H1 (cell line): ENCODE data around the gene ADAMTS13. TPM values are rescaled to one million over a fixed set of nuclear protein-coding genes. Genes with fewer than 3 reads are reported as not detected.
A peak's percentile ranks its signal among the peaks of the same experiment; 100 is the strongest.

Experiments
- CTCF ChIA-PET: fragments of 300-600 bp; sonication (Branson Sonifier 250); formaldehyde crosslinking; loops from one replicate; lab custom pipeline; 2021; ENCODE audit not compliant: partially characterized antibody; lab: Charles Lee
- POLR2A ChIA-PET: fragments of 300-600 bp; sonication (Branson Sonifier 250); formaldehyde crosslinking; loops from one replicate; lab custom pipeline; 2021; ENCODE audit warnings: inconsistent platforms; ENCODE audit not compliant: partially characterized antibody; lab: Charles Lee
- DNase-seq, 2 experiments: peaks; one replicate each; pipeline versions ENCODE4 v3.0.0 to v3.0.0-alpha.2; 2010 to 2022; ENCODE audit warnings: low spot score in 2 of 2, low read depth in 1 of 2, mixed read lengths in 1 of 2
- FAIRE-seq: peaks from 2 replicates; lab custom pipeline; 2011; peaks lifted over from hg19 to GRCh38; lab: Jason Lieb, UNC
- H2AFZ ChIP-seq: 2 replicates; pipeline ENCODE4 v1.8.1; 2012; ENCODE audit warnings: low read length, inconsistent platforms
- H2AK5ac ChIP-seq: 2 replicates; pipeline ENCODE4 v1.6.1; 2013; ENCODE audit warnings: low read depth, low read length
- H2BK120ac ChIP-seq: replicated peaks from 2 replicates; pipeline ENCODE3; 2013; ENCODE audit warnings: low read depth, low read length, inconsistent platforms
- H2BK12ac ChIP-seq: 2 replicates; pipeline ENCODE4 v1.6.1; 2013; ENCODE audit warnings: low read depth, low read length
- H2BK15ac ChIP-seq: 2 replicates; pipeline ENCODE4 v1.6.1; 2013; ENCODE audit warnings: low read length
- H2BK20ac ChIP-seq: 2 replicates; pipeline ENCODE4 v1.6.1; 2013; ENCODE audit warnings: low read length
- H2BK5ac ChIP-seq: 2 replicates; pipeline ENCODE4 v1.6.1; 2013; ENCODE audit warnings: low read depth, low read length
- H3K14ac ChIP-seq: 2 replicates; pipeline ENCODE4 v1.6.1; 2013; ENCODE audit warnings: inconsistent platforms; ENCODE audit not compliant: insufficient read length
- H3K18ac ChIP-seq: 2 replicates; pipeline ENCODE4 v1.6.1; 2013; ENCODE audit warnings: low read length; ENCODE audit errors: extremely low read depth
- H3K23ac ChIP-seq: 2 replicates; pipeline ENCODE4 v1.6.1; 2013; ENCODE audit warnings: inconsistent platforms; ENCODE audit not compliant: insufficient read length
- H3K23me2 ChIP-seq: 2 replicates; pipeline ENCODE4 v1.6.1; 2013; ENCODE audit warnings: low read depth, low read length
- H3K27ac ChIP-seq: 2 replicates; pipeline ENCODE4 v1.6.1; 2011; ENCODE audit warnings: low read depth, low read length, inconsistent platforms
- H3K27me3 ChIP-seq, 4 experiments: replicated peaks in 1 of 4; 1 replicate in 1 of 4; 2 replicates in 3 of 4; pipeline versions ENCODE4 v1.6.1 to v1.8.1; 2011 to 2013; ENCODE audit warnings: low read length in 3 of 4, mild to moderate bottlenecking in 3 of 4, inconsistent platforms in 2 of 4, mixed read lengths in 2 of 4, moderate library complexity in 1 of 4; ENCODE audit not compliant: control insufficient read depth in 3 of 4, insufficient read depth in 3 of 4; ENCODE audit errors: extremely low read depth in 1 of 4
- H3K36me3 ChIP-seq, 4 experiments: 2 replicates each; pipeline versions ENCODE4 v1.6.1 to v1.8.1; 2011 to 2013; ENCODE audit warnings: mild to moderate bottlenecking in 4 of 4, low read length in 3 of 4, moderate library complexity in 2 of 4, control low read depth in 1 of 4, inconsistent platforms in 1 of 4; ENCODE audit not compliant: insufficient read depth in 4 of 4, control insufficient read depth in 2 of 4
- H3K4ac ChIP-seq: replicated peaks from 2 replicates; pipeline ENCODE3; 2013; ENCODE audit warnings: low read length, low read depth, mixed read lengths, inconsistent platforms; ENCODE audit not compliant: insufficient read length
- H3K4me1 ChIP-seq, 4 experiments: replicated peaks in 1 of 4; 1 replicate in 1 of 4; 2 replicates in 3 of 4; pipeline versions ENCODE4 v1.6.1 to v1.8.1; 2011 to 2013; ENCODE audit warnings: low read length in 3 of 4, inconsistent platforms in 2 of 4, mixed read lengths in 1 of 4; ENCODE audit not compliant: insufficient read depth in 4 of 4, control insufficient read depth in 3 of 4
- H3K4me2 ChIP-seq, 2 experiments: 2 replicates each; pipeline versions ENCODE4 v1.6.1 to v1.8.1; 2011 to 2013; ENCODE audit warnings: low read depth in 2 of 2, low read length in 2 of 2, control low read depth in 1 of 2, inconsistent platforms in 1 of 2, mild to moderate bottlenecking in 1 of 2; ENCODE audit not compliant: insufficient read depth in 1 of 2
- H3K4me3 ChIP-seq, 4 experiments: fragments of 200-600, 300-600 bp in 1 of 4; sonication (generic), shearing (Covaris generic), sonication (Bioruptor Twin) in 1 of 4; 2 replicates each; pipeline versions ENCODE4 v1.5.1 to v1.8.1; 2011 to 2016; ENCODE audit warnings: low read length in 4 of 4, low read depth in 3 of 4, control low read depth in 2 of 4, inconsistent platforms in 2 of 4, mild to moderate bottlenecking in 2 of 4, mixed read lengths in 1 of 4, moderate library complexity in 1 of 4; ENCODE audit not compliant: insufficient read depth in 2 of 4; ENCODE audit errors: extremely low read depth in 1 of 4
- H3K56ac ChIP-seq: replicated peaks from 2 replicates; pipeline ENCODE3; 2013; ENCODE audit warnings: low read depth, mild to moderate bottlenecking, mixed read lengths, low read length, inconsistent platforms; ENCODE audit not compliant: insufficient read length
- H3K79me1 ChIP-seq: 2 replicates; pipeline ENCODE4 v1.6.1; 2013; ENCODE audit warnings: low read depth, low read length, control low read depth
- H3K79me2 ChIP-seq, 2 experiments: 2 replicates each; pipeline versions ENCODE4 v1.6.1 to v1.8.1; 2012 to 2013; ENCODE audit warnings: low read length in 2 of 2, mild to moderate bottlenecking in 2 of 2, inconsistent platforms in 1 of 2; ENCODE audit not compliant: insufficient read depth in 2 of 2, control insufficient read depth in 1 of 2
- H3K9ac ChIP-seq, 4 experiments: replicated peaks in 1 of 4; 1 replicate in 1 of 4; 2 replicates in 3 of 4; pipeline versions ENCODE4 v1.6.1 to v1.8.1; 2011 to 2013; ENCODE audit warnings: low read depth in 3 of 4, low read length in 3 of 4, control low read depth in 2 of 4, mild to moderate bottlenecking in 2 of 4, moderate library complexity in 2 of 4, inconsistent platforms in 1 of 4; ENCODE audit errors: extremely low read depth in 1 of 4
- H3K9me3 ChIP-seq, 2 experiments: 2 replicates each; pipeline versions ENCODE4 v1.6.1 to v1.8.1; 2012 to 2013; ENCODE audit warnings: mild to moderate bottlenecking in 2 of 2, moderate library complexity in 2 of 2, control low read depth in 1 of 2, inconsistent platforms in 1 of 2, low read depth in 1 of 2, low read length in 1 of 2, mixed read lengths in 1 of 2; ENCODE audit not compliant: insufficient read depth in 2 of 2
- H4K20me1 ChIP-seq, 2 experiments: replicated peaks in 1 of 2; 2 replicates each; pipeline versions ENCODE3 to v1.8.1; 2011 to 2013; ENCODE audit warnings: inconsistent platforms in 2 of 2, low read length in 2 of 2, mild to moderate bottlenecking in 1 of 2; ENCODE audit not compliant: insufficient read depth in 2 of 2, control insufficient read depth in 1 of 2
- H4K5ac ChIP-seq: 2 replicates; pipeline ENCODE4 v1.6.1; 2013; ENCODE audit warnings: low read length, low read depth, mixed read lengths, inconsistent platforms; ENCODE audit not compliant: insufficient read length
- H4K8ac ChIP-seq: 2 replicates; pipeline ENCODE4 v1.8.0; 2013; ENCODE audit warnings: mild to moderate bottlenecking, moderate library complexity, low read length, inconsistent platforms; ENCODE audit not compliant: insufficient read depth; ENCODE audit errors: extremely low read depth
- H4K91ac ChIP-seq: replicated peaks from 2 replicates; pipeline ENCODE3; 2013; ENCODE audit warnings: low read length, mixed read lengths, inconsistent platforms; ENCODE audit not compliant: insufficient read length
- WGBS, 2 experiments: shearing (Covaris generic) in 1 of 2; methylation state at CpG; one replicate each; pipeline versions ENCODE4 v1.1.6 to v1.1.7; 2013 to 2015; ENCODE audit warnings: low lambda C conversion rate in 2 of 2, mixed read lengths in 2 of 2, inconsistent platforms in 1 of 2, low coverage in 1 of 2, missing lambda C conversion rate in 1 of 2; ENCODE audit not compliant: insufficient replicate concordance in 2 of 2, insufficient coverage in 1 of 2, insufficient read length in 1 of 2; ENCODE audit errors: extremely low coverage in 1 of 2, missing lambda C conversion rate in 1 of 2; 5-methylcytosine and 5-hydroxymethylcytosine counted together
- polyA plus RNA-seq, 7 experiments: library from polyadenylated mRNA; depleted of rRNA in 3 of 7; stranded (reverse) in 5 of 7; unstranded in 2 of 7; fragments of >200 nt in 5 of 7; fragments of 200-250 nt in 2 of 7; gene quantifications; 1 replicate in 5 of 7; 2 replicates in 1 of 7; 4 replicates in 1 of 7; pipeline versions ENCODE4 v1.2.1 to v1.2.3, GENCODE V29; 2011 to 2013; ENCODE audit warnings: missing spikeins in 2 of 7, mixed read lengths in 2 of 7
- total RNA-seq: library from RNA; stranded (reverse); fragmentation: NEBNext Ultra II Directional; extraction: Animal tissue kit (Norgen Biotek cat#: 25700); gene quantifications from 2 replicates; pipeline ENCODE4 v1.2.1, GENCODE V29; 2021
- TF ChIP-seq, protein P1 (sequence below), 3 experiments: IDR thresholded peaks; 1 replicate in 2 of 3; 2 replicates in 1 of 3; pipeline versions ENCODE4 v1.5.1 to v1.6.1; 2011; ENCODE audit warnings: low read length in 3 of 3, mild to moderate bottlenecking in 3 of 3, inconsistent platforms in 2 of 3, low read depth in 1 of 3, moderate library complexity in 1 of 3; ENCODE audit not compliant: insufficient read depth in 1 of 3; ENCODE audit errors: control extremely low read depth in 1 of 3

The ADAMTS13 gene
- total and polyA plus RNA-seq, 2 of the 8 experiments (the other 6 are each of a cell fraction or from before 2014, with no cell fraction given) = 4.4 to 5.8 TPM

DNA sequence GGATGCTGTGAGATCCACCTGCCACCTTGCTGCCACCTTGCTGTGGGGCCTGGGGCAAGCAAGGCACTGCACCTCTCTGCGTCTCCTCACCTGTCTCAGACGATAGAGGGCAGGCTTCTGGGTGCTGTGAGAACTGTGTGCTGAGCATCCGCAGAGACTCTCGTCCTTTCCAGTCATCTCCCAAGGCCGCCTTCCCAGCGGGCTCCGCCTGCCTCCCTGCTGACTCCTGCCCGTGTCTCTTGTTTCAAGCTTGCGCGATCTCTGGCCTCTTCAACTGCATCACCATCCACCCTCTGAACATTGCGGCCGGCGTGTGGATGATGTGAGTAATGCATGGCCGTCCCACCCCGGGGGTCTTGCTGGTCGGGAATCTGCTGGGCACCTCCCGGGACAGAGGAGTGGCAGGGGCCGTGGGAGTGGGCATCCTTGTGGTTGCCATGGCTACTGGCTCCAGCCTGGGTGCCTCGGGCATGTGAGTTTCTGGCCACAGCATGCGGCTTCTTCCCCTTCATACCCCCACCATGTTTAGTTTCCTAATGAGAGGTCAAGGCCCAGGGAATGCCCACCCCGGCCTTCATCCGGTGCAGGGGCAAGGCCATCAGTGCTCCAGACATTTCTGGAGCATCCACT, 41.2 kb downstream of the ADAMTS13 start:
- Histone ChIP-seq H4K5ac (no peak overlapping the region), H3K36me3 (no peaks in the 10 kb centered on the region), H3K9ac (no peak overlapping the region), H2BK15ac (no peak overlapping the region), H4K8ac (no peak overlapping the region), H2BK5ac (no peak overlapping the region), H2AFZ (no peak overlapping the region), H3K27ac (no peak overlapping the region), H3K4me3 (no peak overlapping the region), H3K56ac (no peak overlapping the region), H2BK20ac (no peak overlapping the region), H3K4me2 (no peak overlapping the region), H3K27me3 (no peaks in the 10 kb centered on the region; a peak in 1 of 7 replicates), H3K23me2 (peaks cover 7% of the 10 kb centered on the region; the same call in 1 of the 2 replicates), H3K79me1 (peaks cover 9% of the 10 kb centered on the region), H3K14ac (no peak overlapping the region), H3K23ac (no peak overlapping the region), H3K18ac (no peak overlapping the region), H3K9me3 (no peaks in the 10 kb centered on the region), H3K4me1 (peaks cover 2 to 15% (median 11%) of the 10 kb centered on the region in 4 experiments), H4K20me1 (peaks cover 0 to 8% of the 10 kb centered on the region in 2 experiments), H3K4ac (no peak overlapping the region), H2BK120ac (no peak overlapping the region), H2BK12ac (no peak overlapping the region; the same call in 1 of the 2 replicates), H3K79me2 (peaks cover 0 to 13% of the 10 kb centered on the region in 2 experiments; a peak in 2 of 4 replicates), H4K91ac (no peak overlapping the region), H2AK5ac (no peak overlapping the region)
- DNase-seq (peak in 1 of 2 experiments; percentile 64), FAIRE-seq (no peak)
- 90% methylated on average over 22 of the region's 22 CpGs; no CpG with 5 or more reads in 1 of the 2 experiments for WGBS, 2 experiments
- POLR2A ChIA-PET = interaction anchor here (0.7 to 1.8 kb wide), 10 partner anchors 9 to 114 kb away, joined by 3 to 6 read pairs (median 4); partner anchors contain the start of gene SLC2A6
- CTCF ChIA-PET = interaction anchor here (0.6 to 3.2 kb wide), 27 partner anchors 8 to 264 kb away, joined by 3 to 25 read pairs (median 4); partner anchors contain the start of genes ADAMTS13, REXO4 and SLC2A6
- TF ChIP-seq, protein P1, sequence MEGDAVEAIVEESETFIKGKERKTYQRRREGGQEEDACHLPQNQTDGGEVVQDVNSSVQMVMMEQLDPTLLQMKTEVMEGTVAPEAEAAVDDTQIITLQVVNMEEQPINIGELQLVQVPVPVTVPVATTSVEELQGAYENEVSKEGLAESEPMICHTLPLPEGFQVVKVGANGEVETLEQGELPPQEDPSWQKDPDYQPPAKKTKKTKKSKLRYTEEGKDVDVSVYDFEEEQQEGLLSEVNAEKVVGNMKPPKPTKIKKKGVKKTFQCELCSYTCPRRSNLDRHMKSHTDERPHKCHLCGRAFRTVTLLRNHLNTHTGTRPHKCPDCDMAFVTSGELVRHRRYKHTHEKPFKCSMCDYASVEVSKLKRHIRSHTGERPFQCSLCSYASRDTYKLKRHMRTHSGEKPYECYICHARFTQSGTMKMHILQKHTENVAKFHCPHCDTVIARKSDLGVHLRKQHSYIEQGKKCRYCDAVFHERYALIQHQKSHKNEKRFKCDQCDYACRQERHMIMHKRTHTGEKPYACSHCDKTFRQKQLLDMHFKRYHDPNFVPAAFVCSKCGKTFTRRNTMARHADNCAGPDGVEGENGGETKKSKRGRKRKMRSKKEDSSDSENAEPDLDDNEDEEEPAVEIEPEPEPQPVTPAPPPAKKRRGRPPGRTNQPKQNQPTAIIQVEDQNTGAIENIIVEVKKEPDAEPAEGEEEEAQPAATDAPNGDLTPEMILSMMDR (IDR thresholded peaks at IDR 0.05; ENCODE audit: control extremely low read depth in 1 of 3, insufficient read depth in 1 of 3, low read depth in 1 of 3, low read length in 3 of 3) = peak in 2 of 3 experiments; percentile 93 to 97; a peak in 3 of 4 replicates
